Kidney epithelial cell (primary cell): Measurements from ENCODE around the gene RNF212. TPM values are rescaled to one million over a fixed set of nuclear protein-coding genes. Genes with fewer than 3 reads are reported as not detected.

Experiments
- DNase-seq: peaks from one replicate; pipeline ENCODE4 v3.0.0-alpha.2; 2010; ENCODE audit warnings: low read depth
- H3K27me3 ChIP-seq: 2 replicates; pipeline ENCODE4 v1.6.0; 2011; ENCODE audit warnings: low read length; ENCODE audit not compliant: control insufficient read depth, insufficient read depth
- H3K36me3 ChIP-seq: 2 replicates; pipeline ENCODE4 v1.5.1; 2011; ENCODE audit warnings: low read length; ENCODE audit not compliant: control insufficient read depth, insufficient read depth
- H3K4me3 ChIP-seq: 2 replicates; pipeline ENCODE4 v1.5.1; 2011; ENCODE audit warnings: low read depth, mild to moderate bottlenecking, control low read depth, low read length
- total RNA-seq: library from RNA; depleted of rRNA; stranded (reverse); fragments of >200 nt; gene quantifications from 2 replicates; pipeline ENCODE4 v1.2.3, GENCODE V29; 2015
- TF ChIP-seq, protein P1 (sequence below): IDR thresholded peaks from 2 replicates; pipeline ENCODE4 v1.5.1; 2011; ENCODE audit warnings: mild to moderate bottlenecking, moderate library complexity, low read length, control low read depth, inconsistent platforms; ENCODE audit not compliant: insufficient read depth, poor library complexity, severe bottlenecking

Gene RNF212
- total RNA-seq, 1 donor from 2014 or later: 5.2 TPM

DNA sequence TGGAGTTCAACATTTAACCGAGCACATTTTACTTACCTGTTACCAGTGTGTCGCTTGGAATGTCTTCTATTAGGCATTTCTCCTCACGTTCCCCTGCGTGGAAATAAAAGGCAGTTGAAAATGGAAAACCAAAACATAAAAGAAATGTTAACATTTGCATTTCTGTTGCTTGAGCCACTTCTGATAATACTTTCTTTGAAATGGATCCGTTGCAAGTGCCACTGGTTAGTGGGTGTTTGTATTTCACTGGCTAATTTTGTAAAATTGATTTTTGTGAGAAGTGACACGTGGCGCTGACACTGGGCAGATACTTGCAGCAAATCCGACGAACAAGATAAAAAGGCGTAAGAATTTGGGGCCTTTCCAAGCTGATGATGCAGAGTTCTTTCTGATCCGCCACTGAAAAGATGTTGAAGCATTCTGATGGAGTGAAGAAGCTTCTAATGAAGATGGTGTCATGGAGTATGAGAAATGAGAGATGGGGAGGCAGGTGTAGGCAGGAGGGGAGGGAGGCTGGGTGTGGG lies 40.3 kb upstream of the RNF212 start:
- TF ChIP-seq, protein P1, sequence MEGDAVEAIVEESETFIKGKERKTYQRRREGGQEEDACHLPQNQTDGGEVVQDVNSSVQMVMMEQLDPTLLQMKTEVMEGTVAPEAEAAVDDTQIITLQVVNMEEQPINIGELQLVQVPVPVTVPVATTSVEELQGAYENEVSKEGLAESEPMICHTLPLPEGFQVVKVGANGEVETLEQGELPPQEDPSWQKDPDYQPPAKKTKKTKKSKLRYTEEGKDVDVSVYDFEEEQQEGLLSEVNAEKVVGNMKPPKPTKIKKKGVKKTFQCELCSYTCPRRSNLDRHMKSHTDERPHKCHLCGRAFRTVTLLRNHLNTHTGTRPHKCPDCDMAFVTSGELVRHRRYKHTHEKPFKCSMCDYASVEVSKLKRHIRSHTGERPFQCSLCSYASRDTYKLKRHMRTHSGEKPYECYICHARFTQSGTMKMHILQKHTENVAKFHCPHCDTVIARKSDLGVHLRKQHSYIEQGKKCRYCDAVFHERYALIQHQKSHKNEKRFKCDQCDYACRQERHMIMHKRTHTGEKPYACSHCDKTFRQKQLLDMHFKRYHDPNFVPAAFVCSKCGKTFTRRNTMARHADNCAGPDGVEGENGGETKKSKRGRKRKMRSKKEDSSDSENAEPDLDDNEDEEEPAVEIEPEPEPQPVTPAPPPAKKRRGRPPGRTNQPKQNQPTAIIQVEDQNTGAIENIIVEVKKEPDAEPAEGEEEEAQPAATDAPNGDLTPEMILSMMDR: no peak
- Histone ChIP-seq H3K27me3 (peaks cover 3% of the 10 kb centered on the region), H3K36me3 (no peaks in the 10 kb centered on the region), H3K4me3 (no peak overlapping the region)
- DNase-seq: no peak

DNA sequence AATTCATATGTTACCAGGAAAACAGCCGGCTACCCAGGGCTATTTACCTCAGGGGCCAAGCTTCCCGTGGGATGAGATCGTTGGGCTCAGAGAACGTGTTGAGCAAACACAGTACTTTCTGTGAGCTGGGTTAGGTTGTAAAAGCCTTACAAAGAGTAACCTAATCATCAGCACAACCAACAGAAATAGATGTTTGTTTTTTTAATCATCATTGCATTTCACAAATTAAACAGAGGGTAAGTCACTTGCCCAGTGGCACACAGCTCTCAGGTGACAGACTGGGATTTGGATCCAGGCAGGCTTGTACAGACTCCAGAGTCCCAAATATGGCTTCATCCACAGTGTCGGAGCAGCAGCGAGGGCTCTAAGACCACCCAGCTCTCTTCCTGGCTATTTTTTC lies 38.9 kb upstream of the RNF212 start:
- peaks cover 3% of the 10 kb centered on the region for H3K27me3 ChIP-seq
- no peak for DNase-seq
- TF ChIP-seq, protein P1: no peak

DNA sequence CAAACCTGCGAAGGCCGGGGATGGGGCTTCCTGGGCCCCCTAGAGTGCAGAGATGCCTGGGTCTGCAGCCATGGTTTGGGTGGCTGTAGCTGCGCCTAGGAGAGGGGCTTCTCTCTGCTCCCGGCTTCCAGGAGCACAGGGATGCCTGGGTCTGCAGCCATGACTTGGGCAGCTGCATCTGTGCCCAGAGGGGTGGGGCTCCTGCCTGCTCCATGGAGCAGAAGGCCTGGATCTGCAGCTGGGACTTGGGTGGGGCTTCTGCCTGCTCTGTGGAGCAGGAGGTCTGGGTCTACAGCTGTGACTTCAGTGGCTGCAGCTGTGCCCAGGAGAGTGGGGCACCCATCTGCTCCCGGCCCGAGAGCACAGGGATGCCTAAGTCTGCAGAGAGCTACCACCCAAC lies 38.2 kb upstream of the RNF212 start:
- H3K36me3 ChIP-seq: no peaks in the 10 kb centered on the region
- H3K4me3 ChIP-seq: no peak overlapping the region
- no peak for DNase-seq
- TF ChIP-seq, protein P1: no peak
- H3K27me3 ChIP-seq: peaks cover 3% of the 10 kb centered on the region

More for the DNA sequence above, 38.9 kb upstream of the RNF212 start:
- no peak overlapping the region for H3K4me3 ChIP-seq
- H3K36me3 ChIP-seq: no peaks in the 10 kb centered on the region

DNA sequence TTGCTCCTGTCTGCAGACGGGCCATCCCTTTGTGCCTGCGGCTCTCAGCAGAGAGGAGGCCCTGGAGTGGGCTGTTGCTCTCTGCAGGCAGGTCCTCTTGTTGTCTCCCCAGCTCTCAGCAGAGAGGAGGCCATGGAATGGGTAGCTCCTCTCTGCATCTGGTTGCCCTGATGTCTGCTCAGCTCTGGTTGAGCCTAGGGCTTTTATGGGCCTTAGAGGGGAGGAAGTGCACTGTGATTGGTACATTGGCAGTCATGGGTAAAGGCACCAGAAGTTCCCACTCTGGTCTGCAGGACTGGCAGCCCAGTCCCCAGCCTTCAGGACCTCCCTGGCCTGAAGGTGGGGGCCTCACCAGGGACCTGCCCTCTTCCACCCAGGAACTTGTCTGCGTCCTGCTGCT lies 37.5 kb upstream of the RNF212 start:
- TF ChIP-seq, protein P1: no peak
- no peak overlapping the region for H3K4me3 ChIP-seq

DNA sequence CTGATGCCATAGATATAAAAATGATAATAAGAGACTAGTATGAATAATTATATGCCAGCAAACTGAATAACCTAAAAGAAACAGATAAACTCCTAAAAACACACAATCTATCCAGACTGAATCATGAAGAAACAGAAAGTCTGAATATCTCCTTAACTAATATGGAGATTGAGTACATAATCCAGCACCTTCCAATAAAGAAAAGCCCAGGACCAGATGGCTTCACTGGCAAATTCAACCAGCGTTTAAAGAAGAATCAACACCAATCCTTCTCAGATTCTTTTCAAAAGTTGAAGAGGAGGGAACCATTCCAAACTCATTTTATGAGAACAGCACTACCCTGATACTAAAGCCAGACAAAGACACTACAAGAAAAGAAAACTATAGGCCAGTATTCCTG lies 26.5 kb upstream of the RNF212 start:
- H3K36me3 ChIP-seq: no peaks in the 10 kb centered on the region
- TF ChIP-seq, protein P1: no peak
- no peak overlapping the region for H3K4me3 ChIP-seq
- DNase-seq: no peak
- H3K27me3 ChIP-seq: peaks cover 5% of the 10 kb centered on the region

More for the DNA sequence above, 37.5 kb upstream of the RNF212 start:
- DNase-seq: no peak
- Histone ChIP-seq H3K27me3 (peaks cover 3% of the 10 kb centered on the region), H3K36me3 (no peaks in the 10 kb centered on the region)

DNA sequence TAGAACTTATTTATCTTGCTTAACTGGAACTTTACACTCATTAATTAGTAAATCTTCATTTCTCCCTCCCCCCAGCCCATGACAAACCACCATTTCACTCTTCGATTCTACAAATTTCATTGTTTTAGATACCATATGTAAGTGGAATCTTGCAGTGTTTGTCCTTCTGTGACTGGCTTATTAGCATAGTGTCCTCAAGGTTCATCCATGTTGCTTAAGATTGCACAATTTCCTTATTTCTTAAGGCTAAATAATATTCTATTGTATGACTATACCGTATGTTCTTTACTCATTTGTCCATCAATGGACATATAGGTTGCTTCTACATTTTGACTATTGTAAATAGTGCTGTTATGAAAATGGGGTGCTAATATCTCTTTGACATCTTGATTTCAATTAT lies 24.5 kb upstream of the RNF212 start:
- H3K27me3 ChIP-seq: peaks cover 8% of the 10 kb centered on the region
- no peak overlapping the region for H3K4me3 ChIP-seq
- no peak for DNase-seq
- no peaks in the 10 kb centered on the region for H3K36me3 ChIP-seq
- TF ChIP-seq, protein P1: no peak
